Sigmoid colon (tissue), 7 donors: ENCODE data around the gene GPC4. TPM values are rescaled to one million over a fixed set of nuclear protein-coding genes. Genes with fewer than 3 reads are reported as not detected.

Experiments used
- DNase-seq: peaks from one replicate; pipeline ENCODE4 v3.0.0-alpha.2; 2019
- H3K27ac ChIP-seq, 4 donors: fragments of 200-600 bp; sonication (generic); one replicate each; pipeline ENCODE4 v1.5.1; 2016 to 2019; ENCODE audit warnings: mild to moderate bottlenecking in 1 of 4
- H3K27me3 ChIP-seq, 3 donors: fragments of 200-600 bp; sonication (generic); one replicate each; pipeline ENCODE4 v1.5.1; 2019; ENCODE audit warnings: mild to moderate bottlenecking in 1 of 3
- H3K36me3 ChIP-seq, 4 donors: fragments of 200-600 bp; sonication (generic); one replicate each; pipeline ENCODE4 v1.5.1; 2016 to 2019
- H3K4me1 ChIP-seq, 4 donors: fragments of 200-600 bp; sonication (generic); one replicate each; pipeline ENCODE4 v1.5.1; 2017 to 2019
- H3K4me3 ChIP-seq, 4 donors: fragments of 200-600 bp; sonication (generic); one replicate each; pipeline ENCODE4 v1.5.1; 2017 to 2019; ENCODE audit warnings: mild to moderate bottlenecking in 2 of 4, moderate library complexity in 1 of 4
- H3K9me3 ChIP-seq, 4 donors: fragments of 200-600 bp in 3 of 4; sonication (generic) in 3 of 4; one replicate each; pipeline versions ENCODE4 v1.5.1 to v1.6.1; 2013 to 2019
- EP300 ChIP-seq, 4 donors: sonication (generic); formaldehyde crosslinking; IDR thresholded peaks; one replicate each; pipeline ENCODE4 v1.6.1; 2017; ENCODE audit warnings: antibody characterized with exemption in 4 of 4
- POLR2A ChIP-seq, 2 donors: fragments of 450-650 bp; IDR thresholded peaks; one replicate each; pipeline ENCODE4 v1.6.1; 2016; ENCODE audit warnings: antibody characterized with exemption in 2 of 2, mild to moderate bottlenecking in 2 of 2, moderate library complexity in 2 of 2
- POLR2AphosphoS5 ChIP-seq, 4 donors: sonication (generic); formaldehyde crosslinking; IDR thresholded peaks; one replicate each; pipeline ENCODE4 v1.6.1; 2017; ENCODE audit warnings: antibody characterized with exemption in 4 of 4
- WGBS, 2 donors: extraction: QIAGEN DNeasy Blood & Tissue Kit; methylation state at CpG; one replicate each; pipeline ENCODE4 v1.1.7; 2013; 5-methylcytosine and 5-hydroxymethylcytosine counted together
- intact Hi-C: fragments of 100-400 bp; cut with DNase I; formaldehyde crosslinking; loops from one replicate; pipeline ENCODE4 v1.15.1; 2023
- polyA plus RNA-seq, 3 donors: library from polyadenylated mRNA; stranded (reverse); fragments of 200-250 nt; gene quantifications; one replicate each; pipeline ENCODE4 v1.2.3, GENCODE V29; 2013
- total RNA-seq, 4 donors: library from RNA; depleted of rRNA; stranded (reverse); fragments of >200 nt; gene quantifications; one replicate each; pipeline ENCODE4 v1.1.0, GENCODE V29; 2016
- TF ChIP-seq, protein P1 (sequence below), 4 experiments: fragments of 450-650 bp in 3 of 4; fragments of 200-600 bp in 1 of 4; IDR thresholded peaks; one replicate each; pipeline ENCODE4 v1.5.1; 2016 to 2019; ENCODE audit warnings: antibody characterized with exemption in 4 of 4, mild to moderate bottlenecking in 3 of 4, moderate library complexity in 2 of 4
- donor health status: healthy with polysubstance abuse.
- donor health status: Bipolar disorder and iron deficiency.
- donor health status: healthy.

GPC4 gene
- total RNA-seq (10 to 100 TPM; 25.3 to 45.7 (median 28.1) TPM), polyA plus RNA-seq (1 to 10 TPM; 1.2 to 9.4 (median 2.3) TPM)

GRCh38 chrX:133415276-133416105 lies at the start of gene GPC4:
Gene GPC4 (minus strand): TSS chrX:133415489. CDS start chrX:133414965, 524 bp downstream.
- H3K27me3 ChIP-seq = peaks cover 0 to 4% (median 0%) of the 10 kb centered on the region in 3 donors
- intact Hi-C loops = loop anchor here (5.0 kb wide), 2 partner anchors 67 to 82 kb away; no protein-coding TSS in a partner anchor

GRCh38 chrX:133461231-133461630 lies 45.9 kb upstream of the GPC4 start:
- Histone ChIP-seq H3K4me1 (no peaks in the 10 kb centered on the region), H3K27me3 (no peaks in the 10 kb centered on the region), H3K27ac (no peak overlapping the region), H3K4me3 (no peak overlapping the region), H3K9me3 (no peaks in the 10 kb centered on the region), H3K36me3 (no peaks in the 10 kb centered on the region)
- DNase-seq = no peak
- intact Hi-C loops = no loop called here
- TF ChIP-seq EP300 (IDR thresholded peaks at IDR 0.05) (no peak), POLR2AphosphoS5 (IDR thresholded peaks at IDR 0.05) (no peak), POLR2A (IDR thresholded peaks at IDR 0.05) (no peak)
- TF ChIP-seq, protein P1, sequence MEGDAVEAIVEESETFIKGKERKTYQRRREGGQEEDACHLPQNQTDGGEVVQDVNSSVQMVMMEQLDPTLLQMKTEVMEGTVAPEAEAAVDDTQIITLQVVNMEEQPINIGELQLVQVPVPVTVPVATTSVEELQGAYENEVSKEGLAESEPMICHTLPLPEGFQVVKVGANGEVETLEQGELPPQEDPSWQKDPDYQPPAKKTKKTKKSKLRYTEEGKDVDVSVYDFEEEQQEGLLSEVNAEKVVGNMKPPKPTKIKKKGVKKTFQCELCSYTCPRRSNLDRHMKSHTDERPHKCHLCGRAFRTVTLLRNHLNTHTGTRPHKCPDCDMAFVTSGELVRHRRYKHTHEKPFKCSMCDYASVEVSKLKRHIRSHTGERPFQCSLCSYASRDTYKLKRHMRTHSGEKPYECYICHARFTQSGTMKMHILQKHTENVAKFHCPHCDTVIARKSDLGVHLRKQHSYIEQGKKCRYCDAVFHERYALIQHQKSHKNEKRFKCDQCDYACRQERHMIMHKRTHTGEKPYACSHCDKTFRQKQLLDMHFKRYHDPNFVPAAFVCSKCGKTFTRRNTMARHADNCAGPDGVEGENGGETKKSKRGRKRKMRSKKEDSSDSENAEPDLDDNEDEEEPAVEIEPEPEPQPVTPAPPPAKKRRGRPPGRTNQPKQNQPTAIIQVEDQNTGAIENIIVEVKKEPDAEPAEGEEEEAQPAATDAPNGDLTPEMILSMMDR (IDR thresholded peaks at IDR 0.05) = no peak
- 43 to 82% methylated on average over 2 of the region's 2 CpGs for WGBS, 2 donors

More at GRCh38 chrX:133415276-133416105, at the start of gene GPC4:
- 1% methylated on average over 84 to 90 of the region's 90 CpGs for WGBS, 2 donors
- H3K4me3 ChIP-seq = peak within 1 kb of the TSS; percentile 68 to 77 (median 72)
- H3K27ac ChIP-seq = peak within 1 kb of the TSS; percentile 85 to 89 (median 87)
- TF ChIP-seq POLR2A (IDR thresholded peaks at IDR 0.05) (peak in 1 of 2 donors; percentile 44), EP300 (IDR thresholded peaks at IDR 0.05) (no peak), POLR2AphosphoS5 (IDR thresholded peaks at IDR 0.05) (peak; percentile 63 to 89 (median 82))
- TF ChIP-seq, protein P1 (IDR thresholded peaks at IDR 0.05) = no peak
- H3K36me3 ChIP-seq = no peaks in the 10 kb centered on the region
- peaks cover 0 to 18% (median 9%) of the 10 kb centered on the region in 4 donors for H3K4me1 ChIP-seq
- no peaks in the 10 kb centered on the region for H3K9me3 ChIP-seq
- DNase-seq = peak; percentile 91

GRCh38 chrX:133454924-133455323 lies 39.6 kb upstream of the GPC4 start:
- no peak overlapping the region for H3K27ac ChIP-seq
- no peak for DNase-seq
- TF ChIP-seq EP300 (IDR thresholded peaks at IDR 0.05) (no peak), POLR2AphosphoS5 (IDR thresholded peaks at IDR 0.05) (no peak), POLR2A (IDR thresholded peaks at IDR 0.05) (no peak)
- TF ChIP-seq, protein P1 (IDR thresholded peaks at IDR 0.05) = no peak
- H3K36me3 ChIP-seq = no peaks in the 10 kb centered on the region
- WGBS, 2 donors = 84 to 95% methylated on average over 5 of the region's 5 CpGs
- no peaks in the 10 kb centered on the region for H3K4me1 ChIP-seq
- intact Hi-C loops = no loop called here
- no peaks in the 10 kb centered on the region for H3K27me3 ChIP-seq
- H3K9me3 ChIP-seq = no peaks in the 10 kb centered on the region
- no peak overlapping the region for H3K4me3 ChIP-seq

DNA sequence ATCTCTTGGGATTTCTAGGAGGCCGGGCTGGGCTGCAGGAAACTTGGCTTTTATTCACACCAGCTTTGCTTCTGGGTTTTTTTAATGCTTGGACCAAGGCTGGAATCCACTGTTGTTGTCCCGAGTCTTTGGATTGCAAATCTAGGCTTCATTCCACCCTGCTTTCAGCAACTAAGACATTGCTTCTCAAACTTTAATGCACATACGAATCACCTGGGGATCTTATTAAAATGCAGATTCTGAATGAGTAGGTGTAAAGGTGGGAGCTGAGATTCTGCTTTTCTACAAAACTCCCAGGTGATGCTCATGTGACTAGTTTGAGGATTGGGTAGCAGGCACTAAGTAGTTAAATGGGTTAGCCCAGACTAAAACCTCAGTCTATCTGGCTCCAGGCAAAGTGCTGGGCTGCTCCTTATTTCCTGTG lies 39.2 kb upstream of the GPC4 start:
- TF ChIP-seq POLR2A (IDR thresholded peaks at IDR 0.05) (no peak), EP300 (IDR thresholded peaks at IDR 0.05) (no peak)
- no peak for DNase-seq
- 84 to 85% methylated on average over 3 of the region's 3 CpGs for WGBS, 2 donors
- no peaks in the 10 kb centered on the region for H3K36me3 ChIP-seq
- no peak overlapping the region for H3K4me3 ChIP-seq
- H3K27me3 ChIP-seq = no peaks in the 10 kb centered on the region
- intact Hi-C loops = no loop called here
- H3K9me3 ChIP-seq = no peaks in the 10 kb centered on the region
- H3K4me1 ChIP-seq = no peaks in the 10 kb centered on the region
- H3K27ac ChIP-seq = no peak overlapping the region

DNA sequence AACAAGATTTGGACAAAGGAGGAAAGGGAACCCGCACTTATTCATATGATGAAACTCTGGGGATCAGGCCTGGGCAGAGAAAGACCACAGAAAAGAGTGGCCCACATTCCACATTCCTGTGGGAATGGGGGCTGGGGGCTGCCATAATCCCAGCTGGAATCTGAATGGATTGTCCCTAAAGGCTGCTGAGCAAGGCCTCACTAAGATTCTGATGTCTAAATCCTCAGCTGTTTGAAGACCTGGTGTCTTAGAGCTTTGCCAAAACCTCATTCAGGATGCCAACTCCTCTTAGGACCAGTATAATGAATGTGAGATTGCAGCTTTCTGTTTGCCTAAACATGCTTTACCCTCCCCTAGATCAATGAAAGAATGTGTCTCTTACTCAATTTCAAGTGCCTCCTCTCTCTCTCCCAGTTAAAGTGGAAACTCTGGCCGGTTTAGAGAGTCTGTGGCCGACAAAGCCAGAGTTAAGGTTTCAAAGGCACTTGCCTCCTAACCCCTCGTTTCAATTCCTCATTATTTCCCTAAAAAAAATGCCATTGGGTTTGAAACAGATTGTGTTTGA lies 33.3 kb upstream of the GPC4 start:
- Histone ChIP-seq H3K27me3 (no peaks in the 10 kb centered on the region), H3K27ac (no peak overlapping the region), H3K36me3 (no peaks in the 10 kb centered on the region), H3K9me3 (no peaks in the 10 kb centered on the region), H3K4me1 (no peaks in the 10 kb centered on the region), H3K4me3 (no peak overlapping the region)
- WGBS, 2 donors = 66 to 72% methylated on average over 4 of the region's 4 CpGs
- intact Hi-C loops = no loop called here
- TF ChIP-seq POLR2AphosphoS5 (IDR thresholded peaks at IDR 0.05) (no peak), EP300 (IDR thresholded peaks at IDR 0.05) (no peak), POLR2A (IDR thresholded peaks at IDR 0.05) (no peak)
- TF ChIP-seq, protein P1 (IDR thresholded peaks at IDR 0.05) = no peak
- DNase-seq = no peak
